Astrocyte (in vitro differentiated cells and primary cell): ENCODE results near the gene CHCHD6.

Source experiments
- EZH2 ChIP-seq: IDR thresholded peaks from 2 replicates; pipeline ENCODE4 v1.6.1; 2012; ENCODE audit warnings: mild to moderate bottlenecking, low read length, inconsistent platforms; ENCODE audit not compliant: insufficient read depth
- TF ChIP-seq, protein P1 (sequence below): IDR thresholded peaks from 2 replicates; pipeline ENCODE4 v1.5.1; 2011; ENCODE audit warnings: low read depth, mild to moderate bottlenecking, inconsistent platforms, low read length, moderate library complexity; ENCODE audit not compliant: insufficient read depth

DNA sequence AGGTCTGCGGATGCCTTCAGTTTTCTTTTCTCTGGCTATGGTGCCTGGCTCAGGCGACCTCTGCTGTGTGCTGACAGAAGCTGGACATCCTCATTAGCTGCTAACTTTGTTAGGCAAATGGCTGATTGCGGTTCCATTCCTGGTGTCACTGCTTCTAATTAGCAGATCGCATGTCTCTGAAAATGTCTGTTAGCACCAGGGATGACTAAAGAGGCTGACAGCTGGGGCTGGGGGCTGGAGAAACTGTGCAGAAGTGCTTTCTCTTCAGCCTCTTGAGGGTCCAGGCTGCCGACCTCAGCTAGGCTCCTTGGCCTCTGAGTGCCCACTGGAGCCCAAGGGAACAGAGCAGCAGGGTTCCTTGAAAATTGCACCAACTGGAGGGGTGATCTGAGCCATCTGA, 39.3 kb downstream of the CHCHD6 start:
- TF ChIP-seq, protein P1, sequence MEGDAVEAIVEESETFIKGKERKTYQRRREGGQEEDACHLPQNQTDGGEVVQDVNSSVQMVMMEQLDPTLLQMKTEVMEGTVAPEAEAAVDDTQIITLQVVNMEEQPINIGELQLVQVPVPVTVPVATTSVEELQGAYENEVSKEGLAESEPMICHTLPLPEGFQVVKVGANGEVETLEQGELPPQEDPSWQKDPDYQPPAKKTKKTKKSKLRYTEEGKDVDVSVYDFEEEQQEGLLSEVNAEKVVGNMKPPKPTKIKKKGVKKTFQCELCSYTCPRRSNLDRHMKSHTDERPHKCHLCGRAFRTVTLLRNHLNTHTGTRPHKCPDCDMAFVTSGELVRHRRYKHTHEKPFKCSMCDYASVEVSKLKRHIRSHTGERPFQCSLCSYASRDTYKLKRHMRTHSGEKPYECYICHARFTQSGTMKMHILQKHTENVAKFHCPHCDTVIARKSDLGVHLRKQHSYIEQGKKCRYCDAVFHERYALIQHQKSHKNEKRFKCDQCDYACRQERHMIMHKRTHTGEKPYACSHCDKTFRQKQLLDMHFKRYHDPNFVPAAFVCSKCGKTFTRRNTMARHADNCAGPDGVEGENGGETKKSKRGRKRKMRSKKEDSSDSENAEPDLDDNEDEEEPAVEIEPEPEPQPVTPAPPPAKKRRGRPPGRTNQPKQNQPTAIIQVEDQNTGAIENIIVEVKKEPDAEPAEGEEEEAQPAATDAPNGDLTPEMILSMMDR: no peak
- TF ChIP-seq EZH2: no peak
